Left lung (tissue), 10 donors: ENCODE results near the gene TRPV5. TPM values are rescaled to one million over a fixed set of nuclear protein-coding genes. Genes with fewer than 3 reads are reported as not detected.

ENCODE experiments used
- ATAC-seq: fragments of 200-7000 bp; cut with Tn5 transposase; one replicate; pipeline ENCODE4 v1.9.1; 2020; ENCODE audit warnings: moderate library complexity
- DNase-seq, 4 donors: peaks; one replicate each; pipeline ENCODE4 v3.0.0-alpha.2; 2013 to 2020
- H3K27ac ChIP-seq, 2 donors: fragments of 200-600 bp; sonication (generic) in 1 of 2; one replicate each; pipeline versions ENCODE4 v1.5.0 to v1.8.0; 2020 to 2021
- H3K27me3 ChIP-seq, 2 donors: fragments of 200-600 bp; sonication (generic) in 1 of 2; one replicate each; pipeline versions ENCODE4 v1.5.0 to v1.8.0; 2020 to 2021
- H3K36me3 ChIP-seq, 2 donors: fragments of 200-600 bp; sonication (generic) in 1 of 2; one replicate each; pipeline versions ENCODE4 v1.5.0 to v1.8.0; 2020 to 2021
- H3K4me1 ChIP-seq, 2 donors: fragments of 200-600 bp; one replicate each; pipeline ENCODE4 v1.8.0; 2021
- H3K4me3 ChIP-seq, 2 donors: fragments of 200-600 bp; sonication (generic) in 1 of 2; one replicate each; pipeline versions ENCODE4 v1.5.0 to v1.8.0; 2020 to 2021; ENCODE audit warnings: mild to moderate bottlenecking in 1 of 2
- H3K9me3 ChIP-seq, 2 donors: fragments of 200-600 bp; sonication (generic) in 1 of 2; one replicate each; pipeline versions ENCODE4 v1.5.0 to v1.8.0; 2020 to 2021
- intact Hi-C, 2 donors: fragments of 100-400 bp; cut with DNase I; formaldehyde crosslinking; loops; one replicate each; pipeline versions ENCODE4 v1.11.2 to v1.14.2; 2022
- polyA plus RNA-seq, 6 donors: library from polyadenylated mRNA; unstranded; fragments of 120-200 nt; gene quantifications; one replicate each; pipeline ENCODE4 v1.2.1, GENCODE V29; 2013; ENCODE audit not compliant: insufficient read length in 6 of 6
- total RNA-seq, 2 donors: library from RNA; stranded (reverse); fragmentation: NEBNext Ultra II Directional; extraction: Animal tissue kit (Norgen Biotek cat#: 25700); gene quantifications; one replicate each; pipeline ENCODE4 v1.2.1, GENCODE V29; 2021
- TF ChIP-seq, protein P1 (sequence below), 2 donors: fragments of 200-600 bp; sonication (generic) in 1 of 2; IDR thresholded peaks; one replicate each; pipeline versions ENCODE4 v1.5.0 to v1.8.0; 2021; ENCODE audit warnings: antibody characterized with exemption in 2 of 2
- donor health status: DM: no; HTN: yes; CAD: no.
- donor health status: DM: no; HTN: no; CAD: no.

The TRPV5 gene
- total and polyA plus RNA-seq, 8 donors: 0.10 to 0.25 (median 0.16) TPM; not detected in 2

DNA sequence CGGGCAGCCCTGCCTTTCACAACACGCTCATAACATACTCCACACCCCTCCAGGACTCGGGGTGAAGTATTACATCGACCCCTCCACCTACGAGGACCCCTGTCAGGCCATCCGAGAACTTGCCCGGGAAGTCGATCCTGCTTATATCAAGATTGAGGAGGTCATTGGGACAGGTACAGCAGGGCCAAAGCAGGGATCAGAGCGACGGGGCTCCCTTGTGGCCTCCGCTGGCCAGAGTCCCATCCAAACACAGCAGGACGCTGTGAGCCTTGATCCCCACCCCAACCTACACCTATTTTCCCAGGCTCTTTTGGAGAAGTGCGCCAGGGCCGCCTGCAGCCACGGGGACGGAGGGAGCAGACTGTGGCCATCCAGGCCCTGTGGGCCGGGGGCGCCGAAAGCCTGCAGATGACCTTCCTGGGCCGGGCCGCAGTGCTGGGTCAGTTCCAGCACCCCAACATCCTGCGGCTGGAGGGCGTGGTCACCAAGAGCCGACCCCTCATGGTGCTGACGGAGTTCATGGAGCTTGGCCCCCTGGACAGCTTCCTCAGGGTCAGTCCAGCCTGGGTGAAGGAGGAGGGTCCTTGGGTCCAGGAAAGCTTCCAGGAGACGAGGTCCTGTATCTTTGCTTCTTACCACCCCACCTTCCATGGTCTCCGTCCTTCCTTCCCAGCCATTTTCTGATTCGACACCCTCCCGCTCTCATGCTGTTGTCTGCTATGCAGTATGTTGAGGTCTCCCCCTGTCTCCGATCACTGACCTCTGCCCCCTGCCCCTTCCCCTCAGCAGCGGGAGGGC, 65.2 kb downstream of the TRPV5 start:
- no peak overlapping the region for H3K27ac ChIP-seq
- peaks cover 0 to 17% of the 10 kb centered on the region in 2 donors for H3K27me3 ChIP-seq
- DNase-seq: no peak
- TF ChIP-seq, protein P1, sequence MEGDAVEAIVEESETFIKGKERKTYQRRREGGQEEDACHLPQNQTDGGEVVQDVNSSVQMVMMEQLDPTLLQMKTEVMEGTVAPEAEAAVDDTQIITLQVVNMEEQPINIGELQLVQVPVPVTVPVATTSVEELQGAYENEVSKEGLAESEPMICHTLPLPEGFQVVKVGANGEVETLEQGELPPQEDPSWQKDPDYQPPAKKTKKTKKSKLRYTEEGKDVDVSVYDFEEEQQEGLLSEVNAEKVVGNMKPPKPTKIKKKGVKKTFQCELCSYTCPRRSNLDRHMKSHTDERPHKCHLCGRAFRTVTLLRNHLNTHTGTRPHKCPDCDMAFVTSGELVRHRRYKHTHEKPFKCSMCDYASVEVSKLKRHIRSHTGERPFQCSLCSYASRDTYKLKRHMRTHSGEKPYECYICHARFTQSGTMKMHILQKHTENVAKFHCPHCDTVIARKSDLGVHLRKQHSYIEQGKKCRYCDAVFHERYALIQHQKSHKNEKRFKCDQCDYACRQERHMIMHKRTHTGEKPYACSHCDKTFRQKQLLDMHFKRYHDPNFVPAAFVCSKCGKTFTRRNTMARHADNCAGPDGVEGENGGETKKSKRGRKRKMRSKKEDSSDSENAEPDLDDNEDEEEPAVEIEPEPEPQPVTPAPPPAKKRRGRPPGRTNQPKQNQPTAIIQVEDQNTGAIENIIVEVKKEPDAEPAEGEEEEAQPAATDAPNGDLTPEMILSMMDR (IDR thresholded peaks at IDR 0.05): no peak
- no peak overlapping the region for H3K4me3 ChIP-seq
- intact Hi-C loops: loop anchor here in 1 of 2 donors (10.0 kb wide), 1 partner anchor 136 kb away; no protein-coding TSS in a partner anchor
- H3K36me3 ChIP-seq: no peaks in the 10 kb centered on the region
- no peaks in the 10 kb centered on the region for H3K4me1 ChIP-seq
- ATAC-seq: no peak
- H3K9me3 ChIP-seq: no peaks in the 10 kb centered on the region

DNA sequence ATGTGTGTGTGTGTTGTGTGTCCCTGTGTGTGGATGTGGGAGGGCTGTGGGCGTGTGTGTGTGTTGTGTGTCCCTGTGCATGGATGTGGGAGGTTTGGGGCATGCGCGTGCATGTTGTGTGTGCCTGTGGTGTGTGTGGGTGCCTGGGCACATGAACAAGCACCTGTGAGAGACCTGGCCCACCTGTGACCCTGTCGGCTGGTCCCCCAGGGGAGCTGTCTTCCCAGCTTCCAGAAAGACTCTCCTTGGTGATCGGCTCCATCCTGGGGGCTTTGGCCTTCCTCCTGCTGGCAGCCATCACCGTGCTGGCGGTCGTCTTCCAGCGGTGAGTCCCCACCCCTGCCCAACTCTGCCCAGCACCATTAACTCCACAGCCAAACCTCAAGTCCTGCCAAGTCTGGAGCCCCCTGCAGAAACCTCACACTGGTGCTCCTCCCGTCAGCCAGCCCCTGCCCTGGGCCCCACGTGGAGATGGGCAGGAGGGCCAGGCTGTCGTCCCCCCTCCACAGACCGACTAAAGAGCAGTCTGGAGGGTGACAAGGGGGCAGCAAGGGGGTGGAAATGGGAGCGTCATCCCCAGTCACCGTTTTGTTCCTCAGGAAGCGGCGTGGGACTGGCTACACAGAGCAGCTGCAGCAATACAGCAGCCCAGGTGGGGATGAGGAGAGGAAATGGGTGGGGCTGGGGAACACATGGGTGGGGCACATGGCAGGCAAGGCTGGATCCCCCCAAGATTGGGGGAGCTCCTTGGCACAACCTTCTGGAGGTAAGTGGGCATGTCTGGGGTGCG, 66.0 kb downstream of the TRPV5 start:
- Histone ChIP-seq H3K9me3 (no peaks in the 10 kb centered on the region), H3K36me3 (no peaks in the 10 kb centered on the region), H3K27ac (no peak overlapping the region), H3K4me1 (no peaks in the 10 kb centered on the region), H3K4me3 (no peak overlapping the region), H3K27me3 (peaks cover 0 to 17% of the 10 kb centered on the region in 2 donors)
- intact Hi-C loops: loop anchor here in 1 of 2 donors (10.0 kb wide), 1 partner anchor 137 kb away; no protein-coding TSS in a partner anchor
- TF ChIP-seq, protein P1 (IDR thresholded peaks at IDR 0.05): no peak
- DNase-seq (no peak), ATAC-seq (no peak)

DNA sequence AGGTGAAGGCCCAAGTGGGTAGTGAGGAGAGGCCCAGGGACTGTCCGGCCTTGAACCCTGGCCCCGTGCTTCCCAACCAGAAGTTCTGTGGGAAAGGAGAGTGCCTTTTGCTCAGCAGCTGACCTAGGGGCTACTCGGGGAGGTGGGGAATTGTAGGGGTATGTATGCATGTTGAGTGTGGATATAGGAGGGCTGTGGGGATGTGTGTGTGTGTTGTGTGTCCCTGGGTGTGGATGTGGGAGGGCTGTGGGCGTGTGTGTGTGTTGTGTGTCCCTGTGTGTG, 66.5 kb downstream of the TRPV5 start:
- Histone ChIP-seq H3K4me1 (no peaks in the 10 kb centered on the region), H3K4me3 (no peak overlapping the region), H3K27me3 (peaks cover 0 to 17% of the 10 kb centered on the region in 2 donors), H3K27ac (no peak overlapping the region), H3K36me3 (no peaks in the 10 kb centered on the region), H3K9me3 (no peaks in the 10 kb centered on the region)
- intact Hi-C loops: loop anchor here in 1 of 2 donors (10.0 kb wide), 1 partner anchor 138 kb away; no protein-coding TSS in a partner anchor
- TF ChIP-seq, protein P1 (IDR thresholded peaks at IDR 0.05): no peak
- no peak for DNase-seq
- ATAC-seq: no peak

DNA sequence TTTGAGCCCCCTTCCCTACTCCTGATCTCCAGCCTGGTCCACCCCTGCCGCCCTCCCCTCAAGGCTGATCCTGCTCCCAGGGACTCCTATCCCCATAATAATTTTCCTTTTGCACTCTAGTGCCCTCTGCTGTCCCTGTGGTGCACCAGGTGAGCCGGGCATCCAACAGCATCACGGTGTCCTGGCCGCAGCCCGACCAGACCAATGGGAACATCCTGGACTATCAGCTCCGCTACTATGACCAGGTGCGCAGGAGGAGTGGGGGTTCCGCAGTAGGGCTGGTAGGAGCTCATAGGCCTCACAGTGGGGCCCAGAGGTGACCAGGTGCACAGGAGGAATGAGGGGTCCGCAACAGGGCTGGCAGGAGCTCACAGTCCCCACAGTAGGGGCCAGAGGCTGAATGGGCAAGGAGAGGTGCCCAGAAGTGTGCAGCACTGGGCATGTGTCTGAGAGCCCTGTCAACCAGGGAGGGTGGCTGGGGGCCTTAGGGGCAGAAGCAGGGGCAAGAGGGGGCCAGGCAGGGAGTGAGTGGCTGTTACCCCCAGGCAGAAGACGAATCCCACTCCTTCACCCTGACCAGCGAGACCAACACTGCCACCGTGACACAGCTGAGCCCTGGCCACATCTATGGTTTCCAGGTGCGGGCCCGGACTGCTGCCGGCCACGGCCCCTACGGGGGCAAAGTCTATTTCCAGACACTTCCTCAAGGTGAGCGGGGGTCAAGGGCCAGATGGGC, 67.0 kb downstream of the TRPV5 start:
- intact Hi-C loops: loop anchor here in 1 of 2 donors (10.0 kb wide), 1 partner anchor 138 kb away; no protein-coding TSS in a partner anchor

More for the DNA sequence above, 67.0 kb downstream of the TRPV5 start:
- no peaks in the 10 kb centered on the region for H3K36me3 ChIP-seq
- TF ChIP-seq, protein P1 (IDR thresholded peaks at IDR 0.05): peak; percentile 38 to 56
- peaks cover 0 to 17% of the 10 kb centered on the region in 2 donors for H3K27me3 ChIP-seq
- DNase-seq: peak in 1 of 4 donors; percentile 33
- H3K9me3 ChIP-seq: no peaks in the 10 kb centered on the region
- no peaks in the 10 kb centered on the region for H3K4me1 ChIP-seq
- H3K4me3 ChIP-seq: no peak overlapping the region
- no peak overlapping the region for H3K27ac ChIP-seq
- ATAC-seq: peak; percentile 86
